WTC11 (cell line): ENCODE results near the gene CACNA1D. TPM values are rescaled to one million over a fixed set of nuclear protein-coding genes. Genes with fewer than 3 reads are reported as not detected.

Source experiments
- ATAC-seq: fragments of 200-7000 bp; cut with Tn5 transposase; 2 replicates; pipeline ENCODE4 v1.10.0; 2021; ENCODE audit warnings: mild to moderate bottlenecking, moderate library complexity
- CTCF ChIA-PET: fragments of 300-600 bp; sonication (Branson Sonifier 250); formaldehyde crosslinking; loops from one replicate; lab custom pipeline; 2021; ENCODE audit warnings: antibody characterized with exemption; lab: Charles Lee
- POLR2A ChIA-PET: fragments of 350-600 bp; sonication (Branson Sonifier 250); formaldehyde crosslinking; loops from one replicate; lab custom pipeline; 2021; ENCODE audit warnings: antibody characterized with exemption; lab: Charles Lee
- DNase-seq: peaks from one replicate; pipeline ENCODE4 v3.0.0; 2021; ENCODE audit warnings: low spot score
- H3K27ac Mint-ChIP-seq: 2 replicates; pipeline ENCODE4 v1.8.0; 2021; ENCODE audit warnings: mixed read lengths
- H3K27me3 Mint-ChIP-seq: 2 replicates; pipeline ENCODE4 v1.8.0; 2021; ENCODE audit warnings: low read depth, mild to moderate bottlenecking, moderate library complexity, mixed read lengths
- H3K36me3 Mint-ChIP-seq: 2 replicates; pipeline ENCODE4 v1.8.0; 2021; ENCODE audit warnings: mixed read lengths
- H3K4me1 Mint-ChIP-seq: 2 replicates; pipeline ENCODE4 v1.8.0; 2022; ENCODE audit warnings: mixed read lengths
- H3K4me3 Mint-ChIP-seq: 2 replicates; pipeline ENCODE4 v1.8.0; 2021; ENCODE audit warnings: mild to moderate bottlenecking, moderate library complexity, mixed read lengths
- H3K9me3 Mint-ChIP-seq: 2 replicates; pipeline ENCODE4 v1.8.0; 2021; ENCODE audit warnings: mixed read lengths
- ATF2 ChIP-seq: sonication (generic); formaldehyde crosslinking; IDR thresholded peaks from 2 replicates; pipeline ENCODE4 v1.8.1; 2022; ENCODE audit warnings: low read depth, missing genetic modification reagents, borderline replicate concordance
- ATF6 ChIP-seq: sonication (generic); formaldehyde crosslinking; IDR thresholded peaks from 2 replicates; pipeline ENCODE4 v1.8.1; 2023; ENCODE audit warnings: mild to moderate bottlenecking, missing genetic modification reagents
- CREM ChIP-seq: sonication (generic); formaldehyde crosslinking; IDR thresholded peaks from 2 replicates; pipeline ENCODE4 v1.8.1; 2022; ENCODE audit warnings: mild to moderate bottlenecking, missing genetic modification reagents, moderate library complexity
- EMX1 ChIP-seq: fragments of 250-450 bp; sonication (Bioruptor Pico); IDR thresholded peaks from 2 replicates; pipeline ENCODE4 v1.8.0; 2021; ENCODE audit warnings: mild to moderate bottlenecking
- FOXJ3 ChIP-seq: sonication (generic); formaldehyde crosslinking; IDR thresholded peaks from 2 replicates; pipeline ENCODE4 v1.9.0; 2021; ENCODE audit warnings: missing genetic modification reagents, mild to moderate bottlenecking, borderline replicate concordance
- GABPB1 ChIP-seq: sonication (generic); formaldehyde crosslinking; IDR thresholded peaks from 2 replicates; pipeline ENCODE4 v1.8.1; 2023; ENCODE audit warnings: mild to moderate bottlenecking, missing genetic modification reagents
- NFE2L1 ChIP-seq: sonication (generic); formaldehyde crosslinking; IDR thresholded peaks from 2 replicates; pipeline ENCODE4 v1.8.1; 2023; ENCODE audit warnings: missing genetic modification reagents
- OVOL2 ChIP-seq: fragments of 250-450 bp; sonication (Bioruptor Pico); IDR thresholded peaks from 2 replicates; pipeline ENCODE4 v1.9.0; 2021; ENCODE audit warnings: mild to moderate bottlenecking, borderline replicate concordance
- SMAD4 ChIP-seq: sonication (generic); formaldehyde crosslinking; IDR thresholded peaks from 2 replicates; pipeline ENCODE4 v1.8.0; 2022; ENCODE audit warnings: mild to moderate bottlenecking, missing genetic modification reagents
- TP53 ChIP-seq: sonication (generic); formaldehyde crosslinking; IDR thresholded peaks from 2 replicates; pipeline ENCODE4 v1.8.1; 2023; ENCODE audit warnings: mild to moderate bottlenecking, missing genetic modification reagents
- USF1 ChIP-seq: sonication (generic); formaldehyde crosslinking; IDR thresholded peaks from 2 replicates; pipeline ENCODE4 v1.8.0; 2022; ENCODE audit warnings: mild to moderate bottlenecking, missing genetic modification reagents
- ZNF425 ChIP-seq: fragments of 250-450 bp; sonication (Bioruptor Pico); conservative IDR thresholded peaks from 2 replicates; pipeline ENCODE4 v1.9.0; 2021; ENCODE audit warnings: mild to moderate bottlenecking
- total RNA-seq: library from RNA; stranded (reverse); gene quantifications from 3 replicates; pipeline ENCODE4 v1.2.3, GENCODE V29; 2021
- TF ChIP-seq, protein P1 (sequence below): sonication (generic); formaldehyde crosslinking; IDR thresholded peaks from 2 replicates; pipeline ENCODE4 v1.8.0; 2023; ENCODE audit warnings: mild to moderate bottlenecking, missing genetic modification reagents

CACNA1D gene
- total RNA-seq, 1 experiment from 2014 or later, result 2.3 TPM

DNA sequence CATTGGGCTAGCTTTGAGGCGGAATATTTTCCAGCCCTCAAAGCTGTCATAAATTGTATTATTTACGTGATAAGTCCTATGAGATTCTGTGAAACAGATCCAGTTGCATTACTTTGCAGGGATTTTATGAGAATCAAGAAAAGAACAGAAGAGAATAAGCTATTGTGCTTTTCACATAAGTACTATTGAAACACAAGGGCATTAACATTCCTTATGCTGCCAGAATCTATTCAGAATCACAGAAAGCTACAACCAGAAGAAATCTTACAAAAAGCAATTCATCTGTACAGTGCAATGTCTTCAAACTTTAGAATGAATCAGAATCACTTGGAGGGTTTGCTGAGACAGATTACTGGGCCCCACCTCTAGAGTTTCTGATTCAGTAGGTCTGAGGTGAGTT is 10.6 kb upstream of the CACNA1D start:
- Mint-ChIP-seq H3K27me3 (peaks cover 29% of the 10 kb centered on the region), H3K4me1 (no peaks in the 10 kb centered on the region), H3K4me3 (no peak overlapping the region), H3K36me3 (no peaks in the 10 kb centered on the region), H3K9me3 (no peaks in the 10 kb centered on the region), H3K27ac (no peak overlapping the region)
- ATAC-seq (no peak), DNase-seq (no peak)
- CTCF ChIA-PET, result interaction anchor here (1.1 to 1.3 kb wide), 2 partner anchors 10 to 12 kb away, joined by 3 to 6 read pairs; partner anchors contain the start of gene CACNA1D
- POLR2A ChIA-PET, result interaction anchor here (0.6 kb wide), 1 partner anchor 674 kb away, joined by 6 read pairs; no protein-coding TSS in a partner anchor
- TF ChIP-seq USF1 (CRISPR knock-in tag) (no peak), OVOL2 (CRISPR knock-in tag) (no peak), NFE2L1 (CRISPR knock-in tag) (no peak)

GRCh38 chr3:53484984-53485383 is 9.4 kb upstream of the CACNA1D start:
- ATAC-seq, result no peak
- no peaks in the 10 kb centered on the region for H3K36me3 Mint-ChIP-seq
- no peaks in the 10 kb centered on the region for H3K4me1 Mint-ChIP-seq
- no peak overlapping the region for H3K27ac Mint-ChIP-seq
- DNase-seq, result no peak
- peaks cover 39% of the 10 kb centered on the region for H3K27me3 Mint-ChIP-seq
- CTCF ChIA-PET, result interaction anchor here (1.1 to 1.3 kb wide), 2 partner anchors 9 to 11 kb away, joined by 3 to 6 read pairs; partner anchors contain the start of gene CACNA1D
- H3K4me3 Mint-ChIP-seq, result no peak overlapping the region
- POLR2A ChIA-PET, result no interaction called here
- TF ChIP-seq ZNF425 (CRISPR knock-in tag) (no peak), OVOL2 (CRISPR knock-in tag) (no peak), ATF2 (CRISPR knock-in tag) (no peak), CREM (CRISPR knock-in tag) (no peak), TP53 (CRISPR knock-in tag) (no peak), FOXJ3 (CRISPR knock-in tag) (no peak), GABPB1 (no peak), SMAD4 (CRISPR knock-in tag) (no peak), EMX1 (no peak), ATF6 (no peak)
- TF ChIP-seq, protein P1, sequence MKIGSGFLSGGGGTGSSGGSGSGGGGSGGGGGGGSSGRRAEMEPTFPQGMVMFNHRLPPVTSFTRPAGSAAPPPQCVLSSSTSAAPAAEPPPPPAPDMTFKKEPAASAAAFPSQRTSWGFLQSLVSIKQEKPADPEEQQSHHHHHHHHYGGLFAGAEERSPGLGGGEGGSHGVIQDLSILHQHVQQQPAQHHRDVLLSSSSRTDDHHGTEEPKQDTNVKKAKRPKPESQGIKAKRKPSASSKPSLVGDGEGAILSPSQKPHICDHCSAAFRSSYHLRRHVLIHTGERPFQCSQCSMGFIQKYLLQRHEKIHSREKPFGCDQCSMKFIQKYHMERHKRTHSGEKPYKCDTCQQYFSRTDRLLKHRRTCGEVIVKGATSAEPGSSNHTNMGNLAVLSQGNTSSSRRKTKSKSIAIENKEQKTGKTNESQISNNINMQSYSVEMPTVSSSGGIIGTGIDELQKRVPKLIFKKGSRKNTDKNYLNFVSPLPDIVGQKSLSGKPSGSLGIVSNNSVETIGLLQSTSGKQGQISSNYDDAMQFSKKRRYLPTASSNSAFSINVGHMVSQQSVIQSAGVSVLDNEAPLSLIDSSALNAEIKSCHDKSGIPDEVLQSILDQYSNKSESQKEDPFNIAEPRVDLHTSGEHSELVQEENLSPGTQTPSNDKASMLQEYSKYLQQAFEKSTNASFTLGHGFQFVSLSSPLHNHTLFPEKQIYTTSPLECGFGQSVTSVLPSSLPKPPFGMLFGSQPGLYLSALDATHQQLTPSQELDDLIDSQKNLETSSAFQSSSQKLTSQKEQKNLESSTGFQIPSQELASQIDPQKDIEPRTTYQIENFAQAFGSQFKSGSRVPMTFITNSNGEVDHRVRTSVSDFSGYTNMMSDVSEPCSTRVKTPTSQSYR (CRISPR knock-in tag), result no peak
- H3K9me3 Mint-ChIP-seq, result no peaks in the 10 kb centered on the region
